ENCODE results near the gene NAV2.
A peak's percentile ranks its signal among the peaks of the same experiment; 100 is the strongest.

NAV2 gene

DNA sequence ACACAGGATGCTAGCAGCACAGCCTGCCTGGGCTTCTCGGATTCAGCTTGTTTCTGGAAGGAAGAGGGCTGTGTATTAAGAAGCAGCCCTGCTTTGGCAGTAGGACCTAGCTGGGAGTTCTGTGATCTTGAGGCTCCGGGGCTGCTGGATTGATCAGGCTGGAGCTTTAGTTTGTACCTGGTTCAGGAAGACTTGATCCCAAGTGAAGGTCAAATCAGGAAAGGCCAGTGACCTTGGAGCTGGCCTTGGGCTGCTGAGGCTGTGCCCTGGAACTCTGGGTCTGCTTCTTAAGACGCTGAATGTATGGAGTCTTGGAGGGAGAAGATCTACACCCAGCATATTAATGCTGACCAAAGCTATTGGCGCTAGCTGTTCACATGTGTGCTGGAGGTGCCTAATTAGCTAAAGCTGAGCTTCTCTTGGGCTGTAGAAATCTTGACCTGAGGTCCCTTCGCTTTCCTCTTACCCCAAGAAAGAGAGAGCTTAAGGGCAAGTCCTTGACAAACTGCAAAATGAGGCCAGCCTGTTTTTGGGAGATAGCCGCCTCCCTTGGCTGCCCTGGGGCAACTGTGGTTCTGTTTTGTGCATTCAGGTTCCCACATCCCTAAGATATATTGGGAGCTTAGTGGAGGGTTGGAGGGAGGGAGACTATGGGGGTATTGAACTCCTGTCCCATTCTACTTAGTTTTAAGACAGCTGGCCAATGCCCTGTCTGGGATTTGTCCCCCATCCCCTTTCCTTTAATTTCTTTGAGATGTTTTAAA lies 311.7 kb downstream of the NAV2 start:
- no peak for DNase-seq (ENCODE audit: low read depth)

DNA sequence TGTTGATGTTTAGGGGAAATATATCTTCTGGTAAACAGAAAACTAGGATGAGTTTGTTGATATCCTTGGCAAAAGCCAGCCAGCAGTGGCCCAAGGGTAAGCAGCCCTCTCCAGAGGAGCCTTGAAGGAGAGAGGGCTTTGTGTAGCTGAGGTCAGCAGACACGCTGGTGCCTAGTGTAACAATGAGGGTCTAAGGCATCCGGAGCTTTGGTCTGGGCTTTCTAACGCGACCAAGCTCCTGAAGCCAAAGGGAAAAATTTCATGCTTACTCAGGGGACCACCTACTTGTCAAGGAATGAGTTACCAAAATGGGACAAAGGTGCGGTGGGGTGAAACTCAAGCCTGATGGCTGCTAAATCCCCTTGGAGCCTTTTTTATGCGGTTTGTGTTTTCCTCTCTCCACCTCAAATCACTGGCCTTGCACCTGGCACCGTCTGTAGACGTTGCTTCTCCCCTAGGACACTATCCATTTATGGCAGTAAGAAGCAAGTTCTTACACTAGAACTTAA lies 312.7 kb downstream of the NAV2 start:
- DNase-seq (ENCODE audit: low read depth), result no peak

GRCh38 chr11:20026629-20027555 lies 314.3 kb downstream of the NAV2 start:
- DNase-seq (ENCODE audit: low read depth), result no peak

GRCh38 chr11:20027556-20028013 lies 314.9 kb downstream of the NAV2 start:
- DNase-seq (ENCODE audit: low read depth), result no peak

DNA sequence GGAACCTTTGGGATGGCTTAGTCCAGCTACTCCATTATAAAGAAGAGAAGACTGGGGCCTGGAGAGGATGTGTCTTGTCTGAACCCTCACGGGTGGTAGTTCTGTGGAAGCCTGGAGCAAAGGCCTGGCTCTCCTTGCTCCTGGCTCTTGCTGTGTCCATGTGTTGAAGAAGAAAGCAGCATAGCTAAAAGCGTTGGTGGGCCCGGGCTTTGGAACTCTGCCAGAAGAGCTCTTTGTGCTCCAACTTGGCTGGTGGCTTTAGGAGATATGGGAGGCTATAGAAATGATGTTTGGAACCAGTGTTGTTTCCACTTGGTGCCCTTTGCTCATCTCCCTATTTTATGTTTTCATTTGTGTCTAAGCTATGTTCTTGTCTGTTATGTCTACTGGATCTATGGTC lies 316.6 kb downstream of the NAV2 start:
- no peak for DNase-seq (ENCODE audit: low read depth)

- no peak for DNase-seq (ENCODE audit: low read depth)
These were observed 317.8 kb downstream of the NAV2 start for GRCh38 chr11:20030472-20030871.

- DNase-seq (ENCODE audit: low read depth), result peak; percentile 81
These were observed 318.7 kb downstream of the NAV2 start for GRCh38 chr11:20031155-20032001.

DNA sequence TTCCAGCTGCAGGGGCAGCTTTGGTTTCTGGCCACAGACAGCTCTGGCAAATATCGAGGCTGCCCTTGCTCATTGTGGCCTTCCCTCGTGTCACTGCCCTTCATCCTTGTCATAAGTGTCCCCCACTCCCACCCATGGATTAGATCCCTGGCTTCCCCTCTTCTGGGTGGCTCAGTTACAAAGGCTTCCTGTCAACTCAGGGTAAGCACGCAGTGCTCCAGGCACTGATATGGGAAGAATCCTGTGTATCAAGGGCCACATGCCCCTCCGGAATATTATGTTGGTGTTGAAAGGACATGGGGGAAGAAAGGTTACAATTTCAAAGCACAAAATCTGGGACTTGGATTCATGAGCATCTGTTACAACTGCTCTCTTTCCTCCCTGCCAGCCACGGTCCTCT lies 319.5 kb downstream of the NAV2 start:
- DNase-seq (ENCODE audit: low read depth), result no peak

GRCh38 chr11:20032577-20033260 lies 320.1 kb downstream of the NAV2 start:
- no peak for DNase-seq (ENCODE audit: low read depth)

- DNase-seq (ENCODE audit: low read depth), result no peak
These were observed 321.2 kb downstream of the NAV2 start for GRCh38 chr11:20033806-20034205.

DNA sequence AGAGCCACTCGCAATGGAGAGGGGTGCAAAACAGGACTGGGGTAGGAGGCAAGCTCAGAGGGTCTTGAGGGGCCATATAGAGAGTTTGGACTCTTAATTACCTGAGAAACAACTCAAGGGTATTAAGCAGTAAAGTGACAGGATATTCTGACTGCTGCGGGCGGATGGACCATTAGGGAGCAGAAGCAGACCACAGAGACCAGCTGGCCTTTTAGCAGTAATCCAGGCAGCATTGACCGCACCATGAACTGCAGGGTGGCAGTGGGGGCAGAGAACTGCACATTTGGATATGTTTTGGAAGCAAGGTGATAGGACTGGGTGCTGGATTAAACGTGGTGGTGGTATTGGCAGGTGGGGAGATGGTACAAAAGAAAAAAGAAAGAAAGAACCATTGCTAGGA lies 322.3 kb downstream of the NAV2 start:
- no peak for DNase-seq (ENCODE audit: low read depth)

DNA sequence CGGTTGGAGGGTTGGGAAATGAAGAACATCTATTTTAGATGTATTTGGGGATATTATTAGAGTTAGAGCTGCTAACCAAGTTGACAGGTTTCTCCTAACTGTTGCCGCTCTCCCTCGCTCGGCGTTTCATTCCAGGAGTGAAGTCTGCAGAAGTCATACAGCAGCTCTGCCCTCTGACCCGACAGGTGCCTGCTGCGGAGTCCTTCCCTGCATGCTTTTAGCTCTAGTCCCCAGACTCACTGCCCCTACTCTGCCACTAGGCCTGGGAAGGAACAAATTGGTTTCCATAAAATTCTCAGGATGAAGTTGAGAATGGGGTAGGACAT lies 322.7 kb downstream of the NAV2 start:
- no peak for DNase-seq (ENCODE audit: low read depth)

DNA sequence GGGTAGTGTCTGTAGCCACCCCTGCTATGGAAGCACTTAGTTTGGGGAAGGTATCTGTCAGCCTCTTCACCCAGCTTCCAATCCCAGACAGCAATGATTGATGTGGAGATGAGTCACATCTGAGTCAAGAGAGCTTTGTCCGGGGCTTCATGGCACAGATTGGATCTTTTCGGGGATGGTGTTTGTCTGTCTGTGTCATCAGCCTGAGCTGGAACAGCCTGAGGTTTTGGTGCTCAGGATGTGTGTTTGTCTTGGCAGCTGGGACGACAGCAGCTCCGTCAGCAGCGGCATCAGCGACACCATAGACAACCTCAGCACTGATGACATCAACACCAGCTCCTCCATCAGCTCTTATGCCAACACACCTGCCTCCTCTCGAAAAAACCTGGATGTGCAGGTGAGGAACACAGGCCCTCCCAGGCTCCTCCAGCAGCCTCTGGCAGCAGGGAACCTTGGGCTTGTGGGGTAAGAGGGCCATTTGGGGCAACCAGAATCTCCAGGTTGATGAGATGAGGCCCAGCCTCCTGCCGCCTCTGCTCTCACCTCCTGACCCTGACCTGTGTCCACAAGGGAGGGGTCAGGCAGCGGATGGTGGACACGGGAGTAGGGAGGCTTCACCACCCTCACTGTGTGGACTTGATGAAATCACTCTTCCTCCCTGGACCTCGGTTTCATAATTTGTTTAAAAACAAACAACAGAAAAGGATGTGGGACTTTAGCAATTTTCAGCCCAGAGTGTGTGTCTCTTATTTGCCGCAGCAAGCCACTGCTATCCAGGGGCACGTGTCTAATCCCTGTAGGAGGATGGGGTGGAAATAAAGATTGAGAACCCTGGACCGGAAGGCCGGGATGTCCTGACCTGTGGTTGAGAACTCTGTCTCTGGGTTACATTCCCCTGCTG lies 323.3 kb downstream of the NAV2 start:
- DNase-seq (ENCODE audit: low read depth), result peak; percentile 71

GRCh38 chr11:20036626-20037335 lies 324.1 kb downstream of the NAV2 start:
- no peak for DNase-seq (ENCODE audit: low read depth)

DNA sequence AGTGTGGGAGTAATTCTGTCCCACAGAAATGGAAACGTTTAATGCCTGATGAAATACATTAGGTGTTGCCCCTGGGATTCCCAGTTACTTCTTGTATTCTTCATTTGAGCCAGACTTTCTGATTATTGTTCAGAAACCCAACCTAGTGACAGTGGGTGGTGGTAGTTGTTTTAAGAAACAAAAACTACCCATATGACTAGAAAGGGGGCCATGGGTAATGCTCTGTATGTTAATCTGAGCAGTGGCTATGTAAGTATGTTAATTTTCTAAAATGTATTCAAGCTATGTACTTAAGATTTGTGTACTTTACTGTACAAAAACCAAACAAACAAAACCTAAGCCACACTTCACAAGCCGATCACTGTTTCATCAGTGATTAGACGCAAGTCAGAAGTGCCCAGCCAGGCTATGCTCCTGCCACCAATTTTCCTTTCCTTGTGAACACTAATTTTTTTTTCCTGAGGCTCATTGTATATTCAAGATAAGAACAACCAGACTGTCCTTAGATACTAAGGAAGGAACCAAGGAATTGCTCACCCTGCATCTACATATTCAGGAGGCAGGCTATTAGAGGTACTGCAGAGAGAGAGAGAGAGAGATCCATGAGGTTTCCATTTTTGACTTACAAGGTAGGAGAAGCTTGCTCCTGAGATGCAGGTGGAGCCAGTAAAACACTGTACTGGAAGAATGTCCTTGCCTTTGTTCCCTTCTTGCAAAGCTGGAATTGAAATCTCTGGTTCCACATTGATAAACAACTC lies 324.9 kb downstream of the NAV2 start:
- DNase-seq (ENCODE audit: low read depth), result no peak

DNA sequence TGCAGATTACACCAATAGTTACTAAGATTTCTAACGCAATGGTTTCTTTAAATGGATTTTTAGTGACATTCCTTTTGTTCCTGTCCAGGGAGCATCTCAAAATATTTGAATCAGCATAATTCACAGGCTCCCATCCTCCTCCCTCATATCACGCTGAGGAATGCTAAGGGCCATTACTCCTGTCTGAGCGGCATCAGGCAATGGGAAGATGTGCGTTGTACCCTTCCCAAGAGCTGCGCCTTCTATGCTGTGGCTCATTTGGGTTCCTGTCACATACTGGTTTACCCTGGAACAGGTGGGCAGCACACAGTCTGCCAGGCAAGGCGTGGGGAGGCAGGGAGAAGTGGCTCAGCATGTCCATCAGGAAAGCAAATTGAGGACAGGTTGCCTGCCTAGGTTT lies 325.8 kb downstream of the NAV2 start:
- DNase-seq (ENCODE audit: low read depth), result no peak

GRCh38 chr11:20038972-20039371 lies 326.3 kb downstream of the NAV2 start:
- no peak for DNase-seq (ENCODE audit: low read depth)

DNA sequence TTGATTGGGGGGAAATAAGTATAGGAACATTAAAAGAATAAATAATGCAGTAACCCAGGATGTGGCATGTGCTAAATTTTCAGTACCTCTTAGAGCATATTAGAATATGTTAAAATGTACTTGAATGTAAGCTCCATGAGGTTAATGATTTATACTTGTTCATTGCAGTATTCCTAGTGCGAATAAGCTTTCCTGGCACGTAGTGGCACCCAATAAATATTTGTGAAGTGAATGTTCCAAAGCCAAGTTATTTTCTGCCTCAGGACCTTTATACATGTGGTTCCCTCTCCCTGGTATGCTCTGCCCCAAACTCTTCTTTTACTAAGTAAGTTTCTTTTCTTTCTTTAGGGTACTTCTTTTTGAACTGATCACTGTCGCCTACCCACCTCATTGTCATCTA lies 328.9 kb downstream of the NAV2 start:
- no peak for DNase-seq (ENCODE audit: low read depth)

GRCh38 chr11:20042045-20042639 lies 329.5 kb downstream of the NAV2 start:
- no peak for DNase-seq (ENCODE audit: low read depth)

All from non-pigmented ciliary epithelial cell (primary cell).